Dermis microvascular lymphatic vessel endothelial cell (primary cell): ENCODE results near the gene WDR20. TPM values are rescaled to one million over a fixed set of nuclear protein-coding genes. Genes with fewer than 3 reads are reported as not detected.
A peak's percentile ranks its signal among the peaks of the same experiment; 100 is the strongest.
"Not testable (repeated sequence)": the region's sequence is repeated elsewhere in the genome, so short reads cannot be mapped to it uniquely, and the experiment has no call there.

Experiments used
- DNase-seq, 2 donors: peaks; one replicate each; pipeline versions ENCODE4 v3.0.0 to v3.0.0-alpha.2; 2010; ENCODE audit warnings: low read depth in 2 of 2
- total RNA-seq: library from RNA; depleted of rRNA; stranded (reverse); fragments of >200 nt; gene quantifications from 2 replicates; pipeline ENCODE4 v1.2.1, GENCODE V29; 2014

Gene WDR20
- total RNA-seq, 1 donor from 2014 or later: 13.7 TPM

DNA sequence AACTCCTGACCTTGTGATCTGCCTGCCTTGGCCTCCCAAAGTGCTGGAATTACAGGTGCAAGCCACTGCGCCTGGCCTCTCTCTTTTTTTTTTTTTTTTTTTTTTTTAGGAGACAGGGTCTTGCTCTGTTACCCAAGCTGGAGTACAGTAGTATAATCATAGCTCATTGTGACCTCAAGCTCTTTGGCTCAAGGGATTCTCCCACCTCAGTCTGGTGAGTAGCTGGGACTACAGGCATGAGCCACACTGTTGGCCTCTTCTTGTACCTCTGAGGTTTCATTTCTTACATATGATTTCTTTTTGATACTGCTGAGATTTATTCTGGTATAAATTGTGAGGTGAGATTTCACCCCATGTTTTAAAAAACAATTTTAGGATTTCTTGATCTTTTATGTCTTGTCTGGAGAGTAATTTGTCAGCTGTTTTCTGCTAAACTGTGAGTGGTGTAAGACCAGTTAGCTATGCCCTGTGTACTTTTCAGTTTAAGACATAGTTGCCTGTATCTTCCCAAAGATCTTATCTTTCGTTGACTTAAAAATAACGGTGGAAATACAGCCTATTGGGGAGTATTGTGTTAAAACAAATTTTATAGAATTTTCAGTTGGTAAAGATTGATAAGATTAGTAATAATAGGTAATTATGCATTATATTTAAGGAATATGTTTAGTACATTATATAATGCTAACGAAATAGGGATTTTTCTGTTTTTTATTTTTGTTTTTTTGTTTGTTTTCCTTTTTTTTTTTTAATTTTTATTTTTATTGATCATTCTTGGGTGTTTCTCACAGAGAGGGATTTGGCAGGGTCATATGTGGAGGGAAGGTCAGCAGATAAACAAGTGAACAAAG lies 31.7 kb downstream of the WDR20 start:
- DNase-seq: no peak

DNA sequence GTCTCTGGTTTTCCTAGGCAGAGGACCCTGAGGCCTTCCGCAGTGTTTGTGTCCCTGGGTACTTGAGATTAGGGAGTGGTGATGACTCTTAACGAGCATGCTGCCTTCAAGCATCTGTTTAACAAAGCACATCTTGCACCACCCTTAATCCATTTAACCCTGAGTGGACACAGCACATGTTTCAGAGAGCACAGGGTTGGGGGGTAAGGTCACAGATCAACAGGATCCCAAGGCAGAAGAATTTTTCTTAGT lies 32.2 kb downstream of the WDR20 start:
- not testable (repeated sequence) for DNase-seq

DNA sequence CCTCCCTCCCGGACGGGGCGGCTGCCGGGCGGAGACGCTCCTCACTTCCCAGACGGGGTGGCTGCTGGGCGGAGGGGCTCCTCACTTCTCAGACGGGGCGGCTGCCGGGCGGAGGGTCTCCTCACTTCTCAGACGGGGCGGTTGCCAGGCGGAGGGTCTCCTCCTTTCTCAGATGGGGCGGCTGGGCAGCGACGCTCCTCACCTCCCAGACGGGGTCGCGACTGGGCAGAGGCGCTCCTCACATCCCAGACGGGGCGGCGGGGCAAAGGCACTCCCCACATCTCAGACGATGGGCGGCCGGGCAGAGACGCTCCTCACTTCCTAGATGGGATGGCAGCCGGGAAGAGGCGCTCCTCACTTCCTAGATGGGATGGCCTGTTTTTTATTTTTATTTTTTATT lies 33.0 kb downstream of the WDR20 start:
- DNase-seq: not testable (repeated sequence)

DNA sequence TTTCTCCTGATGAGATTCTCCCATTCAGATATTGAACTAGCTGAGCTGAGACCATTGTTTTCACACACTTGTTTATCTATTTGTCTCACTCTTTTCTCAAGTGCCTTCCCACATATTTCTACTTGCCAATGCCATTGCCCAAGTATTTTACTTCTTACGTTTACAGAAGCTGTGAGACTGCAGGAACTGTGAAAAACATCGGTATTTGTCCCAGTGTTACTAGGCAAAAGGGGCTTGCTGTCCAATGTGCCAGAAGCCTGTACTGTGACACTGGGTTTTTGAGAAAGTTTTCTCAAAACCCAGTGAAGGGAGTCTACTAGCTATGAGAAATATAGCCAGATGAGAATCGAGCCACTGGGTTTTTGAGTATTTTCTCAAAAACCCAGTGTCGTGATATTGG lies 37.5 kb downstream of the WDR20 start:
- DNase-seq: no peak

DNA sequence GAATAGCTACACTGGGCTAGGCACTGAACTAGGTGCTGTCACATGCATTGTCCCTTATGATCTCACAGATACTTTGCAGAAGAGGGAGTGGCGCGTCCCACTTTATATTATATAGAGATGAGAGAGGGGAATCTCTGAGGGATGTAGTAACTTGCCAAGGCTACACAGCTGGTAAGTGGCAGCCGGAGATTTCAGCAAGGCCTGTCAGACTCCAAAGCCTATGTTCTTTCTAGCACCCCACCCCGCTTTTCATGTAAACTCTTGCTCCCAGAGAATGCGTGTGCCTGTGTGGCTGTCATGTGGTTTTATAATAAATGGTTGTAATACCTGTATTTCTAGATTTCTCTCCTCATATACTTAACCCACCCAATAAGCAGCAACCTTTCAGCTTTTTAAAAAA lies 39.1 kb downstream of the WDR20 start:
- no peak for DNase-seq

DNA sequence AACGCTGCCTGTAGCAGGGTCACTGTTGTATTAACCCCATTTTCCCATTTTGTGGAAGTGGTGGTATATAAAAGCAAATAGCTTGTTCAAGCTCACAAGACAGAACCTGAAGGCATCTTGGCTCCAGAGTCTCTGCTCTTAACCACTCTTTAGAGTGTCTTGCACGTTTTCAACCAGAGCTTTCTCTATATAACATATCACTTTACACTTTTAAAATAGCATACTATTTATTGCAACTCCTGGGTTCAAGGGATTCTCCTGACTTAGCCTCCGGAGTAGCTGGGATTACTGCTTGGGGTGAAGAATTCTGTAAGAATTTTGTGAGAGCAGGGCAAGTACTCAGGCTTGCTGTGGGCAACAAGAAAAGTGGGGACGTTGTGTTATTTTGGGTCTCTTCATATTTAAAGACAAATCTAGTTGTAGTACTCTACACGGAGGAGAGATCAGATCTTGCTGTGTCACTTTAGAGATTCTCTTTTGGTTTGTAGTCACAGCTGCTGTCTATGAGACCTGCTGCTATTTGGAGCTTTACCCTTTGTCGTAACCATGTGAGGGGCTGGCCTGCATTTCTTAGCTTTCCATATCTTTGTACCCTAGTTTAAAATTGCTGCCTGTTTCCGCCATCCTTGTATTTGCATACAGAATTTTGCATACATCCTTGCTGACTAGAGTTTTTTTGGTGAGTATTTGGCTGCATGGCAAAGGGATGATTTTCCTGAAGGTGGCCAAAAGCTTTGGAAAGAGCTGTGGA lies 40.7 kb downstream of the WDR20 start:
- DNase-seq: no peak

DNA sequence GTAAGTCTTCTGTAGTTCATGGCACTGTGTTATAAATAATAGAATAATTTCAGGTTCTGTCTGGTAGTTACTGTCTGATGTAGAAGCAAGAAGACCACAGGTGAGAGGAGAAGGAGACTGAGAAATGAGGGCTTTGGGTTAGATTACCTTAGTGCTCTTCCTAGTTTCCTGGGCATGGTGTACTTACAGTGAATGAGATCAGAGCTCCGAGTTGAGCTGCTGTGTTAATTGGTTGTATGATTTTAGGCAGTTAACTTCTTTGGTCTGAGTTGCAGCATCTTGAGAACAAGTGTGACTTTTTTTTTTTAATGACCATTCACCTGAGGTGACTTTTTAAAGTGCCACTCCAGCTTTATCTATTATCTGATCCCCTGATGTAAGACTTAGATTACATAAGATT lies 41.5 kb downstream of the WDR20 start:
- DNase-seq: no peak

DNA sequence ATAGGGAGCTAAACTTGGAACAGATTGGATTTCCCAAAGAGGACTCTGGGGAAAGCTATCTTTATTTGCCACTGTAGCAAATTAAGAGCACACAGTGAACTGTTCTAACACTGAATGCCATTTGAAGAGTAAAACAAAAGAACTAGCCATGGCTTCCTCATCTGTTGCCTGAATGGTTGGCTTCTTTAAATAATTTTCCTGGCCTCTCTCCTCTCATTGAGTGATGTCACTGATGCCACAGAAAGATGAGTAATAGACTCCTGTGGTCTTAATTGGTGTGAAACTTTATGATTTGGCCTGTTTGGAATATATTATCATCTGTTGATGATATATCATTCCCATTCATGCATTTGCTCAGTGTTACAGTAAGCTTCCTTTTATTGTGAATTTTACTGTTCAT lies 42.5 kb downstream of the WDR20 start:
- DNase-seq: peak; percentile 22 to 42

DNA sequence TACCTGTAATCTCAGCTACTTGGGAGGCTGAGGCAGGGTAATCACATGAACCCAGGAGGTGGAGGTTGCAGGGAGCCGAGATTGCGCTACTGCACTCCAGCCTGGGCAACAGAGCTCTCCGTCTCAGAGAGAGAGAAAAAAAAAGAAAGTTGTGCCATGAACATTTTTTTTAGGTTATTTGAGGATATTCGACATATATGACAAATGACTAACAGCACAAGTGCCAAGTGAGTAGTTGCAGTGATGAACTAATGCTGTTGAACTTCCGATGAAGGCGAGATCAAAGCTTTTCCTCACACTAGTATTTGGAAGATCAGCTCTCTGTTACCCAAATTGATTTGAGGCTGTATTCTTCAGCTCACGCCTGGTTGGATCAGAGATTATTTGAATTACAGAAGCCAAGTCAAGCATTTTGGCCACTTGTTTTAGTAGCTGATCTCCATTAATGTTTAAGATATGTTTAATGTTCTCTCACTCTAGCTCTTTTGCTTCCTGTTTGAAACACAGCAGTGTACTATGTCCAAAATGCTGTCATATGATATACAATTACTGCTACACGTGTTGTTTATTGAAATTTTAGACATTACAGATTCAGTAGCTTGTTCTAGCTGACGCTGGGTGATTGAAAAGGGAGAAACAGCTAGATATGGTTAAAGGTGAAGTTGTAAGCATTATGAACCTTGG lies 43.4 kb downstream of the WDR20 start:
- DNase-seq: no peak

DNA sequence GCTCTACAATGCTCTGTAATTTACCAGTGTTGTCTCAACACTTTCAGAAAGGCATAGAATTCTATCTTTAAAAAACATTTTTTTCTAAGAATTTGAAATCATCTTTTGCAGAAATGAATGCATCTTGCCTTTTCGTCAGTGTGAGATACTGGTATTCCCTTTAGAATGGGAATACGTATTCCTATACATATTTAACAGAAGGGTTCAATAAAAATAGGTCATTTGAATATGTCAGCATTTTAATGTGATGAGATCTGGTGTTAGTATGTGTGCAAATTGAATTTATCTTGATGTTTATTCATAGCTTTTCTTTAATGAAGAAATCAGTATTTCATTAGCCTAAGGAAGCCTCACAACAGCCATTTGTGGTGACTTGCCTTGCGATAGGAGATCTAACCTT lies 44.2 kb downstream of the WDR20 start:
- no peak for DNase-seq

DNA sequence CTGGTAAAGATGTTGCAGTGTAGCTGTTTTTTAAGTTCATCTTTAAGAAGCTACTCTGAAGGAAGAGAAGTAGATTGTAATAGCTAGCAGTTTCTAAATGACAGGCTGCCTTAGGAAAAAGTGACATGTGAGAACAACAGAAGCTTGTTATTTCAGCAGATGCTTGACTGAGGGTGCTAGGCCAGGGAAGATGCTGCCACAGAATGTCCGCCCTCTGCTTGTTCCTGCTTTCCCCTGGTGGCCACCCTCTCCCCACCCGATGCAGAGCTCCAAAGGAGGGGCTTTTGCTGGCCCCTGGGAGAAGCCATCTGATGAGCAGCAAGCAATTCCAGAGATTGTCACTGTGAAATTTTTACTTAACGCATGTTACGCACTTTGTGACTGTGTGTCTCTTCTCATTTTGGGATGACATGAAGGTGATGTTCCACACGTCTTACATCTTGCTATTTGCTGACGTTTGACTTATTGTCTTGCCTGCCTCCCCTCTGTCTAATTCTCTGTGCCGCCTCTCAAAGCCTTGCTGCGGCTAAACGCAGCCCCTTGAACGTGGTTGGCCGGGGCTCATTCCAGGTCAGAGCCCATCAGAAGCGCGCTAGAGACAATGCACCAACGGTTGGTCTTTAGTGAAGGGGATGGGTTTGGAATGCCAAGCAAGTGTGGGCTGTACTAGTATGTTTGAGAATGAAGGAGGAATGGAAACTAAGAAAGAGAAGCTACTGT lies 44.8 kb downstream of the WDR20 start:
- no peak for DNase-seq

DNA sequence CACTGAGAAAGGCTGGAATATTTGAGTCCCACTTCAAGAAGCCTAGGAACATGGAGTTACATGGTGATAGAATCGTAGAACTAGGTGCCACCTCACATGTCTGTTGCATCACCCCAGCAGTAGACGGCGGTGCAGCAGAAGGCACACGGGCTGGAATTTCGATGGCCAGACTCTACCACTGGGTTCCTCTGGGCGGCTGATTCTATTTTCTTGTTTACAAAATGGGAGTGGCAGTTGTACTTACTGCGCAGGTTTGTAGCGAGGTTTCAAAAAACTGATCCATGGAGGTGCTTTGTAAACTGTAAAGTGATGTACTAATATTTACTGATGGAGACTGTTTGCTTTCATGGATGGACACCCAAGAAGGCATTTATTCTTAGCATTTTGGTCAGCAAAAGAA lies 45.7 kb downstream of the WDR20 start:
- DNase-seq: no peak

DNA sequence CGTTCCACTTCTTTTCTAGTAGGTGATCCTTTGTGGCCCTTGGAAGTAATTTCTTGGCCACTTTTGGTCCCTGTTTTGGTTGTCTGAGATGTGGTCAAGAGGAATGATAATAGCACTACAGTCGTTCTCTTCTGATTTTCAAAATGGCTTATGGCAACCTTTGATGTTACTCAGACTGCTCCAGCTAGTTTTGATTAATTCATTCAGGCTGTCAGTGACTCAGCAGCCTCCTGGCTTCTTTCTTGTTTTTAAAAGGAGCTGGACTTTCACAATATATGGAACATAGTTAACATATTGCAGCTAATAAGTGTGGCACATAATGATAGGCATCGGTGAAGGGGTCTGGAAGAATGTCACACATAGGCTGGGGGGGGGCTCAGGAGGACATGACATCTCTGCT lies 47.3 kb downstream of the WDR20 start:
- DNase-seq: peak in 1 of 2 donors; percentile 24

DNA sequence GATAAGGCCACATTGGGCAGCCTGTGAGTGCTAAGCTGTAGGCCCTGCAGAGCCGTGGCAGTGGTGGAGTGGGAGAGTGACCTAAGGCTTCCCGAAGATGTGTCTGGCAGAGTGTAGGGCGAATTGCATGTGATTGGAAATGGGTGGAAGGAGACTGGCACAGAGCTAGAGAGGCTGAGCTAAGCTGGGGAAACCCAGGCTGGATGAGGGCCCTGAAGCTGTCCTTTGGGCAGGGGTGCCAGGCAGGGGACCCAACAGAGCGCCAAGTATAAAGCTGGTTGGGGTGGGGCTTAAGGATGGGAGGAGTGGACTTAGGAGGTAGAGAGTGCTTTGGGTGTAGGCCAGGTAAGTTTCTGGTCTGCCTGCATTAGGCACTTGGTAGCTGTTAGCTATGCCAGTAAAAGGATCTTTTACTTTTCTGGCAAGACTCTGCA lies 47.9 kb downstream of the WDR20 start:
- no peak for DNase-seq

DNA sequence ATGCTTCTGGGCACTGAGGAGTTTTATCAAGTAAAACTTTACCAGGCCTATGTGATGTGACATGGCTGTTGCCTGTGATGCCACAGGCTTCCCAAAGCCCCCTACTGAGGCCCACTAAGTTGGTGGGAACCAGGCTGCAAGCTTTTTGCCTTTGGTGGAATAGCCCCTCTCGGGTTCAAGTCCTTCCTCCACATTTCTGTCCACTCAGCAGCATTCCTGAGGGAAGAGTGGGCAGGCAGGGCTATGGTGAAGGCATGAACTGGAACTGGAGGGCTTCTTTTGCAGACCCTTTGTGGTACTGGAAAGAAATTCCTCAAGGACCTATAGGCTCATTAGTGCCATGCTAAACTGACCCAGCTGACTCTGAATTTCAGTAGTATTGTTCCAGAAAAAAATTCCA lies 48.5 kb downstream of the WDR20 start:
- no peak for DNase-seq

DNA sequence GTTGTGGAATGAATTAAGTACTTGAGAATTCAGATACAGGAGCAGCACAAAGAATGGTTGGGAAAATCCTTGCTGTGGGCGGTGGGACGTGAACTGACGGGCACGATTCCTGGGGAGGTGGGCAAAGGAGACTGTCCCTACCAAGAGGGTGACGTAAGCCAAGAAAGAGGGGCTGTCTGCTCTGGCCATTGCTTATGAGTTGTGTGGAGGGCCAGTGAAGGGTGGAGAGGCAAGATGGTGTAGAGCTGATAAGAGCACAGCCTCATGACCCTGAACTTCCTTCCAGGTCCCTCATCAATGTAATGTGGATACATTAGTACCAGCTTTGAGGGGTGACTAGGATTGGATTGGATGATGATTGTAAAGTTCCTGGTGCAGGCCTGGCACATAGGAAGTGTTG lies 50.2 kb downstream of the WDR20 start:
- no peak for DNase-seq

DNA sequence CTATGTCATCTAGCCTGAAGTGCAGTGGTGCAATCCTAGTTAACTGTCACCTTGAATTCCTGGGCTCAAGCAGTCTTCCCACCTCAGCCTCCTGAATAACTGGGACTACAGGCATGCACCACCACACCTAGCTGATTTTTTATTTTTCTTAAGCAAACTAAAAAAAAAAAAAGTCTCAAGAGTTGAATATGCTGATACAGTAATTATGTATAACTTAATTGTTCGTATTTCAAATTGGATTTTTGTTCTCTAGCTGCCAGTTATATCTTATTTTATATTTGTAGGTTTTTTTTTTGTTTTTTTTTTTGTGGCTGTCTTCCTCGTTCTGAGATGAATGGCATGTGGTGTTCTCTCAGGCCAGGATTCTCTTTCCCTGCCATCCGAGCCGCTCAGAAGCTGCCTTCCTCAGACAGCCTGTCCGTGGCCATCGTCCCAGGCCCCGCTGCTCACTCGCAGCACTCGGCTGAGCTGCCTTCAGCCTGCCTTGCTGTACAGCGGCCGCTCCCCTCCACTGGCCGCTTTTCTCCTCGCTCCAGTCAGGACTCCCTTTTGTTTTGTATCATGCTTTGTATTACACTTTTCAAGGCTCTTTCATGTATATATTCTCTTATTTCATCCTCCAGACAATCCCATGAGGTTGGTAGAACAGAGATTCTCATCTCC lies 53.3 kb downstream of the WDR20 start:
- DNase-seq: no peak

DNA sequence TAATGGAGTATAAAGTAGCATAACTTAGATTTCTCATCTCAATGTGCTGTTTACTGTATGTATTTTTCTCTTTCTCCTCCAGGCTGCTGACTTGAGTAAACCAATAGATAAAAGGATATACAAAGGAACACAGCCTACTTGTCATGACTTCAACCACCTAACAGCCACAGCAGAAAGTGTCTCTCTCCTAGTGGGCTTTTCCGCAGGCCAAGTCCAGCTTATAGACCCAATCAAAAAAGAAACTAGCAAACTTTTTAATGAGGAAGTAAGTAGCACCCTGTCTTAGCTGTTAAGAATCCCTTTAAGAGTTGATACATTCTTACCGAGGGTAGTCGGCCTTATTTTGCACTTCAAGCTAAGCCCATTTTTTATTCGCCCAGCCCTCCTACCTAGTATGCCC lies 55.2 kb downstream of the WDR20 start:
- DNase-seq: no peak

DNA sequence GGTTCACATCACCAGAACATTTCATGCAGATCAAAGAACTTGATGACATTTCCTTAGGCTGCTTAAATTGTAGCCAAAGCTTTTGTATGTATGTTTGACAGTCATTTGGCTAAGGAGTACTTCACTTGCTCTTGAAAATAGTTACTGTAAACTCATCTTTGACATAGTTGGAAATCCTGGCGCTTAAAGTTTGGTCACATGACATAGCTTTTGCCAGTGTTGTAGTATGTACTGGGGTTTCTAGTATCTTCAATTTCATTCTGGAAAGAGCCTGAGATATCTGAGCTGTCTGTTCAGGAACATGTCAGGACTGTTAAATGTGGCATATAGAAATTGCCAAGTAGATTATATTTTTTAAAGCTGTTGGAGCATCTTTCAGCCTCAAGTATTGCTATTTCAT lies 55.7 kb downstream of the WDR20 start:
- DNase-seq: no peak

DNA sequence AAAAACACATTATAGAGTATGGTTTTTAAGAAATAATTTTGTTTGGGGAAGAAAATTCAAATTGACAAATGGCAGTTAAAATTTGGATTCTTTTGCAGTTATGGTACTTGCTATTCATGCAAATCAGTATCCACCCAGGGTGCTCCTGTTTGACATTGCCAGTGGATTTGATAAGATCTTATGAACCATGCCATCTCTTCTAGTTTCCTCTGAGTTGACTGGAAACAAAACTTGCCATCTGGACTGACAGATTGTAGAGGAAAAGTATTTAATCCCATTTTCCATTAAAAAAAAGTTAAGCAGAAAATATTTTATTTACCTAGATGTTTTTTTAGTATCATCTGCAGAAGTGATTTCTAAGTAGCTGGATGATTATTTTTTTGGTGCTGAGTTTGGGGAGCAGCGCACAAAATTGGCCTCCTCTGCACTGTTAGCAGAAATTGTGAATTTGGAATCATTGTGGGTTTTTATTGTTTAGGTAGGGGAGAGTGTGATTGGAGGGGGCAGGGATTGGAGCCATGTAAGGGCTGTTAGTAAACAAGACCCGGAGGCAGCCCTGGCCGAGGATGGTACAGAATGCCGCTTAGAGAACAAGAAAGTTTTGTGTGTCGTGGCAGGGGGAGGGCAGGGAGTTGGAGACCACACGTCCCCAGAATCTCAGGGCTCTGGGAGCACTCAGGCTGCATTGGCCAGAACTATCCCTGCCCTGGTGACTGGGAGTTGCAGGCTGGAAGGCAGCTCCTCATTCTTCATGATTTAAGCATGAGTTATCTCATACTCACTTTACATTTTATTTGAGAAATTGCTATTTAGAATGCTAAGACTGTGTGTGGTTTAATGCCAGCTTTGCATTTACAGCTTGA lies 56.6 kb downstream of the WDR20 start:
- no peak for DNase-seq

DNA sequence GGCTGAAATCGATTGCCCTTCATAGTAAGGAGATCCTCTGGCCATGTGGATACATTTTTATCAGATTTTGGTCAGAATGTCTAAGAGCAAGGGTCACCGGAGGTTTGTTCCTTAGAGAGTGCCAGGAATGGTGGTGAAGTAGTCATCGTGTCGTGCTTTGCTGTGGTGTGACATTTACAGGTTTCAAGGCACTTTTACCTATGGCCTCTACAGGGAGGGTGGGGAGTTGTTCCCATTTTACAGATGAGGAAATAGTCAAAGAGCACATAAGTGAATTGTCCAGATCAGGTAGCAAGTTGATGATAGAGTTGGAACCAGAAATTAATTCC lies 57.2 kb downstream of the WDR20 start:
- DNase-seq: no peak
